Stomach smooth muscle (tissue), 2 donors: ENCODE results near the gene NDUFS7.

Source experiments
- H3K27ac ChIP-seq: one replicate; pipeline ENCODE4 v1.7.0; 2013; ENCODE audit warnings: mild to moderate bottlenecking, low read length, inconsistent platforms
- H3K27me3 ChIP-seq, 2 donors: one replicate each; pipeline ENCODE4 v1.7.0; 2013; ENCODE audit warnings: low read length in 2 of 2; ENCODE audit not compliant: insufficient read depth in 2 of 2, control insufficient read depth in 1 of 2
- H3K36me3 ChIP-seq, 2 donors: one replicate each; pipeline ENCODE4 v1.7.0; 2013; ENCODE audit warnings: low read length in 2 of 2; ENCODE audit not compliant: control insufficient read depth in 2 of 2, insufficient read depth in 2 of 2
- H3K4me1 ChIP-seq: one replicate; pipeline ENCODE4 v1.7.0; 2013; ENCODE audit warnings: low read length; ENCODE audit not compliant: control insufficient read depth, insufficient read depth
- H3K4me3 ChIP-seq, 2 donors: one replicate each; pipeline ENCODE4 v1.7.0; 2013; ENCODE audit warnings: low read length in 2 of 2
- H3K9ac ChIP-seq, 2 donors: one replicate each; pipeline ENCODE4 v1.7.0; 2013; ENCODE audit warnings: low read length in 2 of 2, mild to moderate bottlenecking in 1 of 2
- H3K9me3 ChIP-seq, 2 donors: one replicate each; pipeline ENCODE4 v1.7.0; 2013; ENCODE audit warnings: low read length in 2 of 2; ENCODE audit not compliant: control insufficient read depth in 2 of 2
- donor health status: healthy.
- donor health status: Pancreatic carcinoma.

The NDUFS7 gene

DNA sequence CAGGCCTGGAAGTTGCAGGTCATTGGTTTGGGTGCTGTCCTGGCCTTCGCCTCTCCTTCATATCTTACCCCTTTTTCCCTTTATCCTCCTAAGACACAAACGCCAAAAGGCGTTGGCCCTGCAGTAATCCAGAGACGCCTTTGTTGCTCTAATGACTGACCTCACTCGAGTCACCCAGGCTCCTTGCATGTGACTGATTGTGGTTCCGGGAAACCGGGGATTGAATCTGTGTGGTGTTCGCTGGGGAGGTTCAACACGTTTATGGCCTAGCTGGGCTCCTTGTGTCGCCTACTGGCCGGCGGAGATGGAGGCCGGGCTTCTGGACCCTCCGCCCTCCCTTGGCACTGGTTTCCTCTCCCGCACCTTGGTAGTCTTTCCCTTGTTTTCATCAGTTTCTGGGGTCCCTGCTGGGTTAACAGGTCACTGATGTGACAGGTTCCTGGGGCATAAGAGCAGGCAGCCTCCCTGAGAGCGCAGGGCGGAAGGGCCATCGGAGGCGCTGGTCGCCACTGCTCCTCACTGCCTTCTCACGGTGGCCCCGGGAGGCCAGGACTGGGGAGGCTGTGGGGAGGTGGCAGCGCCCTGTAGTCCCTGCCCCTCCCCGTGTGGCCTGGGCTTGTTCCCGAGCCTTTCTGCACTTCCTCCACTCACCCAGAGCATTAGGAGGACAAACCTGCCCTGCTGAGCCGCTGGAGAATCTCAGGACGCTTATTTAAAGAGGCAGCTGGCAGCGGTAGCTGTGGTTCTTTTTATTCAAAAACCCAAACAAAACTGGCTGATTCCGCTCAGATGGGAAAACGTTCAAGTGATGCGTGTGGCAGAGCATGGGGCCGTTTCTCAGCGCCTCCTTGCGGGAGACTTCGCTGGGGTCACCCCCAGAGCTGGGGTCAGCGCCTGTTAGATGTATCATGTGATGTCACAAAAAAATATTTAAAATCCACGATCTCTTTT lies 18.1 kb upstream of the NDUFS7 start:
- H3K36me3 ChIP-seq: peaks cover 44 to 46% of the 10 kb centered on the region in 2 donors
- H3K9me3 ChIP-seq: no peaks in the 10 kb centered on the region
- no peak overlapping the region for H3K9ac ChIP-seq
- peaks cover 17% of the 10 kb centered on the region for H3K4me1 ChIP-seq
- H3K4me3 ChIP-seq: no peak overlapping the region
- H3K27me3 ChIP-seq: no peaks in the 10 kb centered on the region
- no peak overlapping the region for H3K27ac ChIP-seq

DNA sequence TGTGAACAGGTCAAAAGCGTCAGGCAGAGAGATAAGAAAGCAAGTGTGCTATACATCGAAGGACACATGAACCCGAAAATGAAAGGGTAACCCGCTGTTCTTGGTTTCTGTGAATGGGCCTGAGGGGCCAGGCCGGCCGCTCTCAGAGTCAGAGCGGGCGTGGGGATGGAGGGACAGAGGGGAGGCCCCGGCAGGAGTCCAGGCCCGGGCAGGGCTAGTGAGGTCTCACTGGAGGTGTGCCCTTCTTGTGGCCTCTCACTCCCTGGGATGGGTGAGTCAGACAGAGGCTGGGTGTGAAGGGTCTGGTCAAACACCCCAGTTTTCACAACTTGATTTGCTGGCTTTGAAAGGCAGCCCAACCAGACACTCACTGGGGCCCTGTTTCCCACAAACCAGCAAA lies 17.4 kb upstream of the NDUFS7 start:
- Histone ChIP-seq H3K27me3 (no peaks in the 10 kb centered on the region), H3K27ac (no peak overlapping the region), H3K9me3 (no peaks in the 10 kb centered on the region), H3K4me1 (peaks cover 10% of the 10 kb centered on the region), H3K36me3 (peaks cover 47 to 53% of the 10 kb centered on the region in 2 donors), H3K4me3 (no peak overlapping the region), H3K9ac (no peak overlapping the region)

DNA sequence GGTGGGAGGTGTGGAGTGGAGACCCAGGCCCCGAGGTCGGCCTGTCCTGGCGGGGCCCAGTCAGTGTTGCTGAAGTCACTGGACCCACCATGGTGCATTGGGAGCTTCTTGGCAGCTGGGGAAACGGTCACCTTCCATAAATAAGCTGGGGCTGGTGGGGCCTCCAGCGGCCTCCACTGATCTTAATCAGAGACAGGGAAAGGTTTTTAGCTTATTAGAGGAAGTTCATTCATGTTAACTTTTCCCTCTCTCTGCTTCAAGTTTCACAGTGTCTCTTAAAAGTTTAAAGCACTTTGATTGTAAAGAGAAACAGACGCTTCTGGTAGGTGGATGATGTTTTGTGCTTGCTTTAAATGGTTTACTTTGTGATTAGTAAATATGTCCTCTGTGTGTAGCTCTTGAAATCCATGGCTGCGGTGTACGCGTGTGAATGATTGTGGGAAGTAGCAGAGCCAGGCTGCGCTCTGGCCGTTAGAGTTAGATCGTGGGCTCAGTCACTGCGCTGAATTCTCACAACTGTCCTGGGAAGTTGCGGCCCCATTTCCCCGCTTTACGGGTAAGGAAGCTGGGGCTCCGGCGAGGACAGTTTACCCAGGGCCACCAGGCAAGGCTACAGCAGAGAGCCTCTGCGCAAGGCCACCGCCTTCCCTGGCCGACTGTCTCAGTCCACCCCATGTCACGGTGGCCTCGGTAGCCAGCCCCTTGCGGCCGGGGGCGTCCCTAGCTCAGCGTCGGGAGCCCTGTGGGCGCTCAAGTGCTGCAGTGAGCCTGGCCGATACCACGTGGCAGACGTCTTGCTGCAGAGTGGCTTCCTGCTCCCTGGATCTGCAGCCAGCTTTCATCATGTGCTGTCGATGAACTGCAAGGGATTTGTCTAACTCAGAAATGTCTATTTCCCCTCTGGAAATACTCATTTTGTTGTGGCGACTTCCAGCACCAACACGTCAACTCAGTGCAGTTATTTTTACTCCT lies 16.5 kb upstream of the NDUFS7 start:
- Histone ChIP-seq H3K4me1 (peaks cover under 1% of the 10 kb centered on the region), H3K27ac (no peak overlapping the region), H3K36me3 (peaks cover 49 to 54% of the 10 kb centered on the region in 2 donors), H3K9ac (no peak overlapping the region), H3K4me3 (no peak overlapping the region), H3K27me3 (no peaks in the 10 kb centered on the region), H3K9me3 (no peaks in the 10 kb centered on the region)

DNA sequence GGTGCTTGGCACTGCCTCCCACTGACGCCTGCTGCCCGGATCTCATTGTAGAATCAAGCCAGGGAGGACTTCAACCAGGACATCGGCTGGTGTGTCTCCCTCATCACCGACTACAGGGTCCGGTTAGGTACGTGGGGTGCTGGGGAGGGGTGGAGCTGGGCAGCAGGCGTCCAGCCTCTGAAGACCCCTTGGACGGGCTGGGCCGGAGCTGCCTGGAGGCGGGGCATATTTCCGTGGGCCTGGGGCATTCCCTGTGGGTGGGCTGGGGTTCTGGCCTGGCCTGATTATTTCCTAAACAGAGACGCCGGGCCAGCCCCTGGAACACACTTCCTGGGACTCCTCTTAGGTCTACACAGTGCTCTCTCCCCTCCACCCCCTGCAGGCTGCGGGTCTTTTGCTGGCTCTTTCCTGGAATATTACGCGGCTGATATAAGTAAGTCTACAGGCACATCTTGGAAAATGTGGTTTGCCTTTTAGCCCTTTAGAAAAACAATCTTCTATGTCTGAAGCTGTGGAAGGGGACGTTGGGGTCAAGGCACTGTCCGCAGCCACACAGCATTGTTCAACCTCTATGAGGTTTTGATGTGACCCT lies 14.4 kb upstream of the NDUFS7 start:
- no peaks in the 10 kb centered on the region for H3K27me3 ChIP-seq
- H3K36me3 ChIP-seq: peaks cover 44 to 54% of the 10 kb centered on the region in 2 donors
- no peak overlapping the region for H3K4me3 ChIP-seq
- no peak overlapping the region for H3K27ac ChIP-seq
- H3K9me3 ChIP-seq: no peaks in the 10 kb centered on the region
- H3K4me1 ChIP-seq: peaks cover 9% of the 10 kb centered on the region
- no peak overlapping the region for H3K9ac ChIP-seq

DNA sequence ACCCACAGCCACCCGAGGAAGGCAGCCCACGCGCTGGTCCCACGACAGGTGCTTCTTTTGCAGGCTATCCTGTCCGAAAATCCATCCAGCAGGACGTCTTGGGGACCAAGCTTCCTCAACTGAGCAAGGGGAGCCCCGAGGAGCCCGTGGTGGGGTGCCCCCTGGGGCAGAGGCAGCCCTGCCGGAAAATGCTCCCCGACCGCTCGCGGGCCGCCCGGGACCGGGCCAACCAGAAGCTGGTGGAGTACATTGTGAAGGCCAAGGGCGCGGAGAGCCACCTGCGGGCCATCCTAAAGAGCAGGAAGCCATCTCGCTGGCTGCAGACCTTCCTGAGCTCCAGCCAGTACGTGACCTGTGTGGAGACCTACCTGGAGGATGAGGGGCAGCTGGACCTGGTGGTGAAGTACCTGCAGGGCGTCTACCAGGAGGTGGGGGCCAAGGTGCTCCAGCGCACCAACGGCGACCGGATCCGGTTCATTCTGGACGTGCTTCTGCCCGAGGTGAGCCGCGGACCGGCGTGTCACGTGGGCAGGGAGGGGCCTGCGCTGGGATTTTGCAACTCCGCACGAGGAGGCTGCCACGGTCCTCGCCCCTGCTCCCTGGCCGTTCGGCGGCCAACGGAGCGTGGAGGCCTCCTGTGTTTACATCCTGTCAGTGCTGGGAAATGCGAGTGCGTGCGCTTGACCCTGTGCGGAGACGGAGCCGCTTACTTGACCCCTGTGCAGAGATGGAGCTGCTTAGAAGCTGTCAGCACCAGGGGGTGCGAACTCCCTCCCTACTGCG lies 12.9 kb upstream of the NDUFS7 start:
- Histone ChIP-seq H3K4me3 (no peak overlapping the region), H3K27me3 (no peaks in the 10 kb centered on the region), H3K4me1 (peaks cover 9% of the 10 kb centered on the region), H3K36me3 (peaks cover 36 to 47% of the 10 kb centered on the region in 2 donors), H3K9me3 (no peaks in the 10 kb centered on the region), H3K27ac (no peak overlapping the region), H3K9ac (no peak overlapping the region)

DNA sequence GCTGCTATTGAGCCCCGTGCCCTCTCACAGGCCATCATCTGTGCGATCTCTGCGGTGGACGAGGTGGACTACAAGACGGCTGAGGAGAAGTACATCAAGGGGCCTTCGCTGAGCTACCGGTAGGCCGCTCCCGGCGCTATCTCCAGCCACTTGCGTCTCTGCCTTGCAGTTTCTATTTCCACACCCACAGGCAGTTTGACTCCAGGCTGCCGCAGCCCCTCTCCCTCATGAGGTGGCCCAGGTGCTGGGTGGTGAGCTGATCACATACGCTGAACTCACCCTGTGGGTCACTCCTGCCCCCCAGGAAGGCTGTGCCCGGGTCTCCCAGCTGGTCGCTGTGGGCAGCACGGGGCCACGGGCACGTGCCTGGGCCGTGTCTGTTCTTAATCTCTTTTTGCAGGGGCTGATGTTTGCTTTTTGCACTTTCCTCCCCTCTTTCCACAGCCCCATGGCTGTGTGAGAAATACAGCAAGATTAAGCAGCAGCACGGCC lies 10.6 kb upstream of the NDUFS7 start:
- Histone ChIP-seq H3K9me3 (no peaks in the 10 kb centered on the region), H3K27me3 (no peaks in the 10 kb centered on the region), H3K4me3 (no peak overlapping the region), H3K27ac (peak overlapping the region; percentile 46), H3K4me1 (peaks cover 9% of the 10 kb centered on the region), H3K36me3 (peaks cover 27 to 42% of the 10 kb centered on the region in 2 donors), H3K9ac (no peak overlapping the region)

DNA sequence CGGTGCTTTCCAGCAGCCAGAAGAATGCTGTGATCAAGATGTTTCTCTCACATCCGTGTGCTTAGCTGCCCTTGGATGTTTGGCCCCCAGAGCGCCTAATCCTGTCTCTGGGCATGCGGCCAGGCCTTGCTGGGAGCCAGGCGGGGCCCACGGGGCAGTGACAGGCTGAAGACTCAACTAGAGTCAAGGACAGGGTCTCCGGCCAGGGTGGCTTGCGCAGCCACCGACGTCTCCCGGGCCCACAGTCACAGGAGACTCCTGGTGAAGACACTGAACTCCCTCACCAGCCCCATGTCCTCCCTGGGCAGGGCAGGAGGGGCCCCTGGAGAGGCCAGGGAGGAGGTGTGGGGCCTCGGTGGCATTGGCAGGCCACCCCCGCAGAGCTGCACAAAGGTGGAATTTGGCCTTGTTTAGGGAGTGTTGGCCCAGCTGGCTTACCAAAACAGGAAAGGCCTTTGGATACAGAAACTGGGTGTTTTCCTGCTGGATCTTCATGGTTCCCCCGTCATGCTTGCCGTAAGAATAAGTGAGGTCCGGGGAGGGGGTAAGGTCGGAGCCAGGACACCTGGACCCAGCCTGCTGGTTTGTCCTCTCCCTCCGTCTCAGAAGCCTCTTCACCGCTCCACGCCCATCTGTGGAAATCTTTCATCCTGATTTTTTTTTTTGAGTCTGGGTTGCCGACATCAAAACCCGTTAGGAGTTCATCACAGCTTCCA lies 10.0 kb upstream of the NDUFS7 start:
- H3K27me3 ChIP-seq: no peaks in the 10 kb centered on the region
- no peak overlapping the region for H3K9ac ChIP-seq
- no peak overlapping the region for H3K4me3 ChIP-seq
- H3K4me1 ChIP-seq: peaks cover 9% of the 10 kb centered on the region
- H3K9me3 ChIP-seq: no peaks in the 10 kb centered on the region
- peaks cover 27 to 38% of the 10 kb centered on the region in 2 donors for H3K36me3 ChIP-seq
- peak overlapping the region; percentile 46 for H3K27ac ChIP-seq

DNA sequence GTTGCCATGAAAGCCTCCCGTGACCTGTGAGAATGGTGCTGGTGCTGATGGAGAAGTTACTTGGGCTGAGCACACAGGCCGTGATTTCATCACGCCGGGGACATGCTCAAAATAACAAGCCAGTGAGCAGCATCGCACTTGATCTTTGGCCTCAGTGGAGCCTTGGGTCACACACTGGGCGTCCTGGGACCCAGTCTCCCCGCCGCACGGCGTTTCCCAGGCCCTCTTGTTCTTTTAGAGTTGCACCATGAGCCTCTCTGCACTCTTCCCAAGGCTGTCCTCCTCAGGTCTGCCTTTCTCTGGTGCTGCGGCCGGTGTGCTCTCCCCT lies 9.5 kb upstream of the NDUFS7 start:
- H3K9ac ChIP-seq: no peak overlapping the region
- peaks cover 9% of the 10 kb centered on the region for H3K4me1 ChIP-seq
- H3K36me3 ChIP-seq: peaks cover 27 to 35% of the 10 kb centered on the region in 2 donors
- H3K9me3 ChIP-seq: no peaks in the 10 kb centered on the region
- H3K27me3 ChIP-seq: no peaks in the 10 kb centered on the region
- H3K4me3 ChIP-seq: no peak overlapping the region
- no peak overlapping the region for H3K27ac ChIP-seq

DNA sequence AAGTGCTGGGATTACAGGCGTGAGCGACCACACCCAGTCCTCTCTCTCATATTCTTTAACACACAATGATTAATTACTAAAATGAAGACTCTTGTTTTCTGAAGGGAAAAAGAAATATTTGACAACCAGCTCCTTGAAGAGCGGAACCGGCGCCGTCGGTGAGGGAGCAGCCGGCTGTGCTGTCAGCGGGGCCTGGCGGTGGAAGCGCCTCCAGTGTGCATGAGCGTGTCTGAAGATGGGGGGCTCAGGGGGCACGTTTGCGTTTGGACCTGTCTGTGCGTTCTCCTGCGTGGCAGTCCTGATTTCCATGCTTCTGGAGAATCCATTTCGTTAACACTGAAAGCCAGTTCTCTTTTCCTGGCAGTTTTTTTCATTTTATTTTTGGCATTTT lies 7.3 kb upstream of the NDUFS7 start:
- no peak overlapping the region for H3K4me3 ChIP-seq
- no peak overlapping the region for H3K27ac ChIP-seq
- peaks cover 11 to 18% of the 10 kb centered on the region in 2 donors for H3K36me3 ChIP-seq
- no peaks in the 10 kb centered on the region for H3K27me3 ChIP-seq
- peaks cover 12% of the 10 kb centered on the region for H3K4me1 ChIP-seq
- H3K9me3 ChIP-seq: no peaks in the 10 kb centered on the region
- H3K9ac ChIP-seq: no peak overlapping the region
